K562 (cell line): ENCODE data around the gene IL37. TPM values are rescaled to one million over a fixed set of nuclear protein-coding genes. Genes with fewer than 3 reads are reported as not detected.

ENCODE experiments used
- ATAC-seq: fragments of 200-7000 bp; cut with Tn5 transposase; 3 replicates; pipeline ENCODE4 v1.9.1; 2020; ENCODE audit warnings: moderate library complexity
- BruUV-seq: library from RNA; stranded (reverse); fragments of 400-500 nt; replicated peaks from 2 replicates; lab custom pipeline; 2021; lab: Mats Ljungman, UMichigan
- CTCF ChIA-PET: fragments of 300-600 bp; formaldehyde crosslinking; extraction: SDS; loops from one replicate; lab custom pipeline; 2021; ENCODE audit warnings: low intra/inter-chr PET ratio; lab: Yijun Ruan, JAX
- POLR2A ChIA-PET: fragments of 300-600, 350-650 bp; sonication (Branson Sonifier 250); formaldehyde crosslinking; extraction: SDS; loops from one replicate; lab custom pipeline; 2021; ENCODE audit warnings: antibody characterized with exemption, inconsistent platforms; lab: Yijun Ruan, JAX
- DNase-seq, 4 experiments: peaks; one replicate each; pipeline versions ENCODE4 v3.0.0 to v3.0.0-alpha.2; 2011 to 2018; ENCODE audit warnings: low spot score in 3 of 4, mixed read lengths in 3 of 4; ENCODE audit errors: extremely low read depth in 1 of 4
- FAIRE-seq: peaks from 2 replicates; lab custom pipeline; 2011; peaks lifted over from hg19 to GRCh38; lab: Jason Lieb, UNC
- H2AFZ ChIP-seq: 2 replicates; pipeline ENCODE4 v1.6.0; 2011; ENCODE audit warnings: low read depth, low read length, control low read depth, inconsistent platforms
- H3K27ac ChIP-seq: fragments of 200-600 bp; 3 replicates; pipeline ENCODE4 v1.8.0; 2011; ENCODE audit warnings: low read depth, mild to moderate bottlenecking, control low read depth, inconsistent platforms, low read length, moderate library complexity, mixed read lengths; ENCODE audit errors: extremely low read depth
- H3K27me3 ChIP-seq, 2 experiments: fragments of 300-600 bp in 1 of 2; 2 replicates in 1 of 2; 3 replicates in 1 of 2; pipeline versions ENCODE4 v1.6.0 to v1.8.0; 2011; ENCODE audit warnings: inconsistent platforms in 2 of 2, low read length in 2 of 2, mild to moderate bottlenecking in 1 of 2, mixed read lengths in 1 of 2, moderate library complexity in 1 of 2; ENCODE audit not compliant: control insufficient read depth in 2 of 2, insufficient read depth in 2 of 2
- H3K36me3 ChIP-seq: fragments of 300-600 bp; 3 replicates; pipeline ENCODE4 v1.8.0; 2011; ENCODE audit warnings: mild to moderate bottlenecking, low read length, inconsistent platforms; ENCODE audit not compliant: control insufficient read depth, insufficient read depth
- H3K4me1 ChIP-seq, 2 experiments: fragments of 200-600 bp in 1 of 2; replicated peaks in 1 of 2; 2 replicates in 1 of 2; 3 replicates in 1 of 2; pipeline versions ENCODE4 v1.5.1 to v1.8.0; 2011; ENCODE audit warnings: inconsistent platforms in 2 of 2, low read length in 2 of 2, mild to moderate bottlenecking in 1 of 2, mixed read lengths in 1 of 2, moderate library complexity in 1 of 2; ENCODE audit not compliant: control insufficient read depth in 2 of 2, insufficient read depth in 2 of 2
- H3K4me2 ChIP-seq: 2 replicates; pipeline ENCODE4 v1.6.1; 2011; ENCODE audit warnings: low read length, control low read depth, inconsistent platforms, mixed read lengths; ENCODE audit not compliant: insufficient read depth
- H3K4me3 ChIP-seq: fragments of 200-600 bp; sonication (generic), shearing (Covaris generic); 2 replicates; pipeline ENCODE4 v1.5.1; 2016; ENCODE audit warnings: control low read depth, inconsistent platforms
- H3K79me2 ChIP-seq: fragments of 200-600 bp; 3 replicates; pipeline ENCODE4 v1.8.0; 2011; ENCODE audit warnings: low read length, inconsistent platforms; ENCODE audit not compliant: control insufficient read depth, insufficient read depth
- H3K9ac ChIP-seq, 2 experiments: 2 replicates each; pipeline versions ENCODE4 v1.6.0 to v1.6.1; 2011; ENCODE audit warnings: low read depth in 2 of 2, low read length in 2 of 2, control low read depth in 1 of 2, inconsistent platforms in 1 of 2, mild to moderate bottlenecking in 1 of 2, mixed read lengths in 1 of 2; ENCODE audit not compliant: insufficient read depth in 1 of 2
- H3K9me1 ChIP-seq: one replicate; pipeline ENCODE4 v1.6.0; 2011; ENCODE audit warnings: inconsistent platforms, mild to moderate bottlenecking, low read length, moderate library complexity; ENCODE audit not compliant: control insufficient read depth, insufficient read depth
- H3K9me3 ChIP-seq: replicated peaks from 2 replicates; pipeline ENCODE4 v1.5.1; 2011; ENCODE audit warnings: low read depth, low read length, inconsistent platforms; ENCODE audit not compliant: control insufficient read depth, insufficient read depth
- H4K20me1 ChIP-seq: replicated peaks from 2 replicates; pipeline ENCODE4 v1.6.1; 2011; ENCODE audit warnings: low read length, inconsistent platforms, mixed read lengths; ENCODE audit not compliant: control insufficient read depth, insufficient read depth
- ZNF274 ChIP-seq: IDR thresholded peaks from 2 replicates; pipeline ENCODE4 v1.6.1; 2011; ENCODE audit warnings: low read depth, mild to moderate bottlenecking, low read length, moderate library complexity, borderline replicate concordance
- WGBS: fragments of 100-300 bp; shearing (Covaris generic); methylation state at CpG from one replicate; pipeline ENCODE4 v1.1.6; 2016; ENCODE audit warnings: low coverage, mixed read lengths; ENCODE audit not compliant: insufficient coverage; ENCODE audit errors: missing lambda C conversion rate; 5-methylcytosine and 5-hydroxymethylcytosine counted together
- in situ Hi-C: fragments of 300-500 bp; cut with MboI; formaldehyde crosslinking; loops from 4 replicates; pipeline ENCODE4 v1.15.0; 2018; ENCODE audit warnings: inconsistent platforms, mixed read lengths
- intact Hi-C: fragments of 100-400 bp; cut with micrococcal nuclease; formaldehyde crosslinking; loops from 2 replicates; pipeline ENCODE4 v1.14.2; 2022
- polyA plus RNA-seq, 8 experiments: library from polyadenylated mRNA; depleted of rRNA in 4 of 8; stranded (reverse) in 5 of 8; unstranded in 3 of 8; fragments of >200 nt; fragmentation: Nextera tagmentation in 2 of 8; fragmentation: Illumina TruSeq in 1 of 8; extraction: Ambion mirVana in 2 of 8; extraction: Trizol in 1 of 8; gene quantifications; 2 replicates each; pipeline versions ENCODE4 v1.2.1 to v1.2.3, GENCODE V29; 2011 to 2014; ENCODE audit warnings: inconsistent platforms in 1 of 8, missing spikeins in 1 of 8
- total RNA-seq, 7 experiments: library from RNA; depleted of rRNA in 6 of 7; stranded (reverse); fragments of >200 nt in 6 of 7; fragmentation: Illumina TruSeq in 2 of 7; extraction: Trizol in 2 of 7; gene quantifications; 2 replicates each; pipeline versions ENCODE4 v1.2.1 to v1.2.3, GENCODE V29; 2011 to 2021; ENCODE audit warnings: low replicate concordance in 1 of 7
- TF ChIP-seq, protein P1 (sequence below): sonication (generic); formaldehyde crosslinking; IDR thresholded peaks from 2 replicates; pipeline ENCODE4 v1.5.0; 2020; ENCODE audit warnings: missing genetic modification reagents
- TF ChIP-seq, protein P2 (sequence below), 2 experiments: fragments of 450-650 bp in 1 of 2; sonication (generic) in 1 of 2; formaldehyde crosslinking in 1 of 2; IDR thresholded peaks in 1 of 2; conservative IDR thresholded peaks in 1 of 2; 2 replicates each; pipeline versions ENCODE4 v1.6.1 to v1.8.1; 2016 to 2023; ENCODE audit warnings: mild to moderate bottlenecking in 2 of 2, moderate library complexity in 2 of 2, inconsistent platforms in 1 of 2, missing genetic modification reagents in 1 of 2

Gene IL37
- total and polyA plus RNA-seq, 9 of the 15 experiments (the other 6 are each of a cell fraction or from before 2014, with no cell fraction given): not detected

DNA sequence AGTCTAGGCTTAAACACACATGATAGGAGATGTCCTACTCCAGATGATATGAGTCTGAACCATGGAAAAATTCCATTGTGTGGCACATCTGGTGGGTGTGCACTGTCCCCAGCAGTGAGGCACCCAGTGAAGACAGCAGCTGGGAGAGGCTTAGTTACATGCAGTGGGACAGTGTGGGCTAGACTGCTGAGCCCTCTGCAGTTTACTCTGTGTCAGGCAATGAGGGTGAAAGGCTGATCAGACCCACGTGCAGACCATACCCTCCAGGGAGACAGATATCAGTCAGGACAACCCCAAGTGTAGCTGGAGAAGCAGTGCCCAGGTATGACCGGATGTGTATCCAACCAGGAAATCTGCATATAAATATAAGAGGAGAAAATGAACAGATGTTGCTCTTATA is 13.4 kb downstream of the IL37 start:
- Histone ChIP-seq H4K20me1 (no peaks in the 10 kb centered on the region), H3K27me3 (no peaks in the 10 kb centered on the region), H3K9ac (peak overlapping the region in 1 of 2 experiments; percentile 32; a peak in 1 of 4 replicates), H3K27ac (no peak overlapping the region), H3K4me3 (no peak overlapping the region), H3K9me1 (no peaks in the 10 kb centered on the region), H3K36me3 (no peaks in the 10 kb centered on the region), H2AFZ (peak overlapping the region; percentile 66), H3K79me2 (no peaks in the 10 kb centered on the region), H3K9me3 (no peaks in the 10 kb centered on the region), H3K4me1 (peaks cover 8 to 24% of the 10 kb centered on the region in 2 experiments; a peak in 3 of 5 replicates), H3K4me2 (no peak overlapping the region)
- FAIRE-seq (no peak), DNase-seq (peak in 1 of 4 experiments; percentile 24), ATAC-seq (peak; percentile 75)
- ChIA-PET POLR2A (interaction anchor here (0.8 kb wide), 2 partner anchors 9 to 19 kb away, joined by 3 to 5 read pairs; no protein-coding TSS in a partner anchor), CTCF (no interaction called here)
- TF ChIP-seq, protein P1, sequence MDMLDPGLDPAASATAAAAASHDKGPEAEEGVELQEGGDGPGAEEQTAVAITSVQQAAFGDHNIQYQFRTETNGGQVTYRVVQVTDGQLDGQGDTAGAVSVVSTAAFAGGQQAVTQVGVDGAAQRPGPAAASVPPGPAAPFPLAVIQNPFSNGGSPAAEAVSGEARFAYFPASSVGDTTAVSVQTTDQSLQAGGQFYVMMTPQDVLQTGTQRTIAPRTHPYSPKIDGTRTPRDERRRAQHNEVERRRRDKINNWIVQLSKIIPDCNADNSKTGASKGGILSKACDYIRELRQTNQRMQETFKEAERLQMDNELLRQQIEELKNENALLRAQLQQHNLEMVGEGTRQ: no peak
- no peak for TF ChIP-seq ZNF274
- TF ChIP-seq, protein P2, sequence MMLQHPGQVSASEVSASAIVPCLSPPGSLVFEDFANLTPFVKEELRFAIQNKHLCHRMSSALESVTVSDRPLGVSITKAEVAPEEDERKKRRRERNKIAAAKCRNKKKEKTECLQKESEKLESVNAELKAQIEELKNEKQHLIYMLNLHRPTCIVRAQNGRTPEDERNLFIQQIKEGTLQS (IDR thresholded peaks at IDR 0.05): no peak
- TF ChIP-seq, protein P2 (CRISPR knock-in tag; conservative IDR thresholded peaks at IDR 0.05): no peak
- no TSS peak for BruUV-seq
- intact Hi-C loops: no loop called here
- in situ Hi-C loops: no loop called here
- 33% methylated on average over 2 of the region's 2 CpGs for WGBS
